HG02571 (cell line): ENCODE data around the gene TUT4.

ENCODE experiments used
- ATAC-seq: cut with Tn5 transposase; IDR thresholded peaks from one replicate; pipeline ENCODE4 v1.9.1; 2021; ENCODE audit warnings: mild to moderate bottlenecking, moderate library complexity; ENCODE audit not compliant: unreplicated experiment

Gene TUT4

DNA sequence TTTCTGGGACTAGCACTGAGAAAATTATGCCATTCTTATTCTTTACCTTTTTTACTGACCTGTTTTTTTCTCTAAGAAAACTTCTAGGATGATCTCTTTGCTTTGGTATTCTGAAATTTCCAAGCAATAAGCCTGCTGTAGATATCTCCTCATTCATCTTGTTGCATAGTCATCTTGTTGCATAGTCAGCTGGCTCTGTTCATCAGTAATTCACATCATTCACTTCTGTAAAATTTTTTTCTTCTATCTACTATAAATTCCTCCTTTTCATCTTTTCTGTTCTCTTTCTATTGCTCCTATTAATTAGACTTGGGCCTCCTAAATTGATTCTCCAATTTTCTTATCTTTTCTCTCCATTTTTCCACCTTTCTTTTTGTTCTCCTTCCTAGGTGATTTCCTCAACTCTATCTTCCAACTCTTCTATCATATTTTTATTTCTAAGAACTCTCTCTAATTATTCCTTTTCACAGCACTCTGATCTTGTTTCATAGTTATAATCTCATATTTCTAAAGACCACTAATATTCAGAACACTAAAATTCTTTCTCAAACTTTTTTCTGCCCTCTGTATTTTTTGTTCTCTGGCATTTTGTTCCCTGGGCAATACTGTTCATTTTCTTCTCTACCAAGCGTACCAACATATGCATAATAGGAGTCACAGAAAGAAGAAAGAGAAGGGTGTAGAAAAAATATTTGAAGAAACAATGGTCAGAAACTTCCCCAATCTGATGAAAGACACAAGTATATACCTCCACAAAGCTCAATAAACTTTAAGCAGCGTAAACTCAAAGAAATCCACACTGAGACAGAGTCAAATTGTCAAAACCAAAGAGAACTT, 17.7 kb downstream of the TUT4 start:
- no peak for ATAC-seq

DNA sequence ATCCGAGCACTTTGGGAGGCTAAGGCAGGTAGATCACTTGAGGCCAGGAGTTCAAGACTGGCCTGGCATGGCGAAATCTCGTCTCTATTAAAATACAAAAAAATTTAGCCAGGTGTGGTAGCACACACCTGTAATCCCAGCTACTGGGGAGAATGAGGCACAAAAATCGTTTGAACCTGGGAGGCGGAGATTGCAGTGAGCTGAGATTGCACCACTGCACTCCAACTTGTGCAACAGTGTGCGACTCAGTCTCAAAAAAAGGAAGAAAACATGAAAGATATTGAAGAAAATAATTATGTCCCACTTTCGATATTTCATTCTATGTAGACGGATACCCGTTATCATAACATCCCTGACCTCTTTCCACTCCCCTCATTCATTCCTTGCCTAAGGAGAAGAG, 19.2 kb downstream of the TUT4 start:
- ATAC-seq: no peak

DNA sequence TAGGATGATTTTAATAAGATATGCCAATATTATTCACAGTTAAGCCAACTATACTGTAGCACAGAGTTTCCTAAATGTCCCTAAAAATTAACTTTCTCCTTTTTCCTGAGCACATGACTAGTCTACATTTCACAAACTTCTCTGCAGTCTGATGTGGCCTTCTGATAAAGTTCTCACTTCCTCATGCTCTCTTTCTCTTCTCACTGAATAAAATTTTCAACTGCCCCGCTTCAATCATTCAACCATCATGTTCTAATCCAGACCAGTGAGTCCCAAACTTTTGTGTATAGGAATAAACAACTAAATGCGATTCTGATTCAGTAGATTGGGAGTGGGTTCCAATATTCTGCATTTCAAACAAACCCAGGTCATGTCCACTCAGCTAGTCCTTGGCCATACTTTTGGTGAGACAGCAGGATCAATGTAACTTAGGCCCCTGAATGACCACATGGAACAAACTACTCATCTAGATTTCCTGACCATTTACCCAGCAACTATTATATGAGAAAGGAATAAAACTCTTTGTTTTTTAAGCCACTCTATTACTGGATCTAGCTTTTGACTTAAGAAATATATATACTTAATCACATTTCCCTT, 20.1 kb downstream of the TUT4 start:
- ATAC-seq: no peak

DNA sequence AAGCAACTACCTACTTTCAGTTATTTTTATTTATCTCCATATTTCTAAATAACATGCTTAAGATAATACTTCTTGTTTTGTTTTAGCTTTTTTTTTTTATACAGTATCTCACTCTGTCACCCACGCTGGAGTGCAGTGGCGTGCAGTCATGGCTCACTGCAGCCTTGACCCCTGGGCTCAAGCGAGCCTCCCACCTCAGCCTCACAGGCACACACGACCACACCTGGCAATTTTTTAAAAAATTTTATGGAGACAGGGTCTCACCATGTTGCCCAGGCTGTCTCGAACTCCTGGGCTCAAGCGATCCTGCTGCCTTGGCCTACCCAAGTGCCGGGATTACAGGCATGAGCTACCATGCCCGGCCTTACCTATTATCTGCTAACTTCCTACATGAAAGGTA, 20.6 kb downstream of the TUT4 start:
- no peak for ATAC-seq

DNA sequence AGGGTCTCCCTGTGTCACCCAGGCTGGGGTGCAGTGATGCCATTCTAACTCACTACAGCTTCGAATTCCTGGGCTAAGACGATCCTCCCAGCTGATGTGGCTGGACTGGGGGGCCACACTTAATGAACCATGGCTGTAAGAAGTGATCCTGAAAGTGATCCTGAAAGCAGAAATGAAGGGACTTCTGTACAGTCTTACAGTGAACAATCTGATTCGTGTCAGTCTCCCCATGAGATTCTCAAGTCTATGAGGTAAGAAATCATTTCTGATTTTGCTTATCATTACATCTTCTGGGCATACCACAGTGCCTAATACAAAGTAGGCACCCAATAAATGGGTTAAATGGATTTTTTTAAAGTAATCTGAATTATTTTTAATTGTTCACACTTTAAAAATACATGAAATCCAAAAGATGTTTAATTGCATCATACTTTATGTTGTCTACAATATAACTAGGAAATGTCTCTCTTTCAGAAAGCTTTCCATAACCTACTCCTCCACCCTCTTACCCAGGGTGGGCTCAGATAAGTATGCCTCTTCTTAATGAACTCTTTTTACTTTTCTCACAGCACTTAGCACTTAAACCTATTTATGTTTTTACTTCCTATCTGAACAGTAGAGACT, 21.5 kb downstream of the TUT4 start:
- ATAC-seq: no peak

DNA sequence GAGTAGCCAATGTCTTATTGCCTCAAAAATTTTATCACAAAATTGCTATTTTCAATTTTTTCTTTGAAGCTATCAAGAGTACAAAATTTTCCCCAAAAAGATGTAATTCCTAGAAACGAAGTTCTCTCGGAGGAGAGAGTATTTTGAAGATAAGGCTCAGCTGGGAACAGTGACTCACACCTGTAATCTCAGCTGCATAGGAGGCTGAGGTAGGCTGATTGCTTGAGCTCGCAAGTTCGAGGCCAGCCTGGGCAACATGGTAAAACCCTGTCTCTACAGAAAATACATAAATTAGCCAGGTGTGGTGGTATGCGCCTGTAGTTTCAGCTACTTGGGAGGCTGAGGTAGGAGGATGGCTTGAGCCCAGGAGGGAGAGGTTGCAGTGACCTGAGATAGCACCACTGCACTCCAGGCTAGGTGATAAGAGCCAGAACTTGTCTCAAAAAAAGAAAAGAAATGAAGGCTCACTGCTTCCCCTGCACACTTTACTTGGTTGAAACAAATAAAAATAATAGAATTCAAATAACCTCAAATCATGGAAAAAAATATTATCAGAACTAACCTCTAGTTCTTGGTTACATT, 22.2 kb downstream of the TUT4 start:
- no peak for ATAC-seq

DNA sequence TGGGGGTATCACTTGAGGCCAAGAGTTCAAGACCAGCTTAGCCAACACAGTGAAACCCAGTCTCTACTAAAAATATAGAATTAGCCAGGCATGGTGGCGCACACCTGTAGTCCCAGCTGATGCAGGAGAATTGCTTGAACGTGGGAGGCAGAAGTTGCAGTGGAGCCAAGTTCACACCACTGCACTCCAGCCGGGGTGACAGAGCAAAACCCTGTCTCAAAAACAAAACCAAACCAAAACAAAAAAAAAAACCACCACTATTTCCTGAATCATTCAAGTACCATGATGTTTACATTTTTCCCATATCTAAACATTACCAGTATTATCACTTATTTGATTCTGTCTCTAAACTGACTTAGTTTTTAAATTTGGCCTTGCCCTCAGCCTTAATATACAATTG, 29.5 kb downstream of the TUT4 start:
- no peak for ATAC-seq

DNA sequence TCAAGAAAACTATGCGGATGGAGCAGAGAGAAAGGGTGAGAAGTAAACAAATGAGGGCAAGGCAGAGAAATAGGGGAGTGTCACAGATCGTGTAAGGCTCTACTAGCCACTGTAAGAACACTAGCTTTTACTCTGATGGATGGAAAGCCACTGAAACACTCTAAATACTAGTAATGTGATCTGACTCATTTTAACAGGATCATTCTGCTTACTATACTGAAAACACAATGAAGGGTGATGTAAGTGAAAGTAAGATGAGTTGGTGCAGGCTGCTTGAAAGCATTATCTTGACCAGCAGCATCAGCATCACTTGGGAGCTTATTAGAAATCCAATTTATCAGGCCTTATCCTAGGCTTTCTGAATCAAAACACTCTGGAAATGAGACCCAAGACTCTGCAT, 32.7 kb downstream of the TUT4 start:
- ATAC-seq: no peak

DNA sequence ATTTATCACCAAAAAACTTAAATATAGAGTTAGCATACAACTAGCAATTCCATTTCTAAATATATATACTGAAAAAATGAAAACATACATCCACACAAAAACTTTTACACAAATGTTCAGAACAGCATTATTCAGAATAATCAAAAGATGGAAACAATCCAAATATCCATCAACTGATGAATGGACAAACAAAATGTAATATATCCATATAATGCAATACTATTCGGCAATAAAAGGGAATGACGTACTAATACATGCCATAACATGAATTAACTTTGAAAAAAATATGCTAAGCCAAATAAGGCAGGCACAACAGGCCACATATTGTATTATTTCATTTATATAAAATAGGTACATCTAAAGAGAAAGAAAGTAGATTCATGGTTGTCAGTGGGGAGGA, 33.9 kb downstream of the TUT4 start:
- ATAC-seq: no peak

DNA sequence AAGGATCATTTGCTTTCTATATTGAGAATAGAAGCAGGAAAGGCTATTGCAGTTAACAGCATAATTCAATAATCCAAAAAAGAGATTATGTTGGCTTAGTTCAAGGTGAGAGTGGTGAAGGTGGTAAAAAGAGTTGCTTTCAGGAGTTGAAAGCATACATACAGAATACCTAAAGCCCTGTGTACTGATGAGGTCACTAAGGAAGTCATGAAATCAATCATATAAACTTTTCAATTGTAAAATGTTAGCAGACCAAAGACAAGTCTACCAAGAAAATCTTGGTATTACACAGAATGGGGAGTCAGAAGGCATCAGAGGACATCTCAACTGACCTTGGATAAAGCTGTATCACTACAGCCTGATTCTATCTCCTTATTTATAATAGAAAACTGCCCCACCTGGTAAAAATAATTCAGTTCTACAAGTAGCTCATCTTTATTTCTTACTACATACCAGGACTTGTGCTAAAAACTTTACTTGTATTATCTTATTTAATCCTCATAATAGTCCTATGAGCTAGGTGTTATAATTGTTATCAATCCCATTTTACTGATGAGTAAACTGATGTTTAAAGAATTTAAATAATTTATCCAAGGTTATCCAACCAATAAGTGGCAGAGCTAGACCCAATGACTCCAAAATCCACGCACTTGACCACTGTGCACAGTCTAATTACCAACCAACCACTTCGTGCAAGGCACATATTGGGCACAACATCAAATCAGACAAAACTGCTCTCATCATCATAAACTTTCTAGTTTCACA, 40.9 kb downstream of the TUT4 start:
- ATAC-seq: no peak

DNA sequence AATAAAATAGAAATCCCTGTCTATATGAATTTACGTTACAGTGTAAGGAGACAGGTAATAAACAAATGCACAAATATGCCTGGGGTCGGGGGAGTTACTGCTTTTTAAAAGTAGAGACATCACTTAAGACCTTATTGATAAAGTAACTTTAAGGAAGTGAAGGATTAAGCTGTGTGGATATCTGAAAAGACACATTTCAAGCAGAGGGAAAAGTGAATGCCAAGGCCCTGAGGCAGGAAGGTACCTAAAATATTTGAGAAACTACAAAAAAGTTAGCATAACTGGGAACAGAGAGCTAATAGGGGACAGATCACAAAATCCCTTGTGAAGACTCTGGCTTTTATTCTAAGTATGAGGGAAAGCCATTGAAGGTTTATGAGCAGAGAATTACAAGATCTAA, 41.5 kb downstream of the TUT4 start:
- no peak for ATAC-seq

DNA sequence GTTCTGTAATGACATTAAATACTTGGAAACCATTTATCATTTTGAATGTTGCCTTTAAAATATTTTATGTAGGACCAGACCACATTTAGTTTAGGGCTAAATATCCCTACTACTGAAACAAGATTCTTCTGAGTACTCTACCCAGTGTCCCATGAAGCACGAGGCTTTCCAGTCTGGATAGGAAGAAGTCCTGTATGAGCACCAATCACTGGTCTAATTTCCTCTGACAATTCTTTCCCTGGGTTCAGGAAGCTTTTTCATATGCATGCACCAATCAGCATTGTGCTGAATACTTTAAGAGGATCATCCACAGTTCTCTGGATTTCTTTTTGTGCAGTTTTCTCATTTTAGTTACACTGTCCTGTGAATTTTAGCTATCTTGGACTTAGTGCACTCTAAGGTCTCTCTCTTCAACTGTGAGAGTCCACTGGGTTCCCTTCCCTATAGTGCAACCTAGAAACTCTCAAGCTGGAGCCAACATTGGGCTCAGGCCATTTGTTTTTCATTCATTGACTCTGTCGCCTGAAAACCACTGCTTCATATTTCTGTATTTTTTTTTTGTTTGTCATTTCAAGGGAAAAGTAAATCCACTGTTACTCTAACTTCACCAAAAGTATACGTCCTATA, 45.9 kb downstream of the TUT4 start:
- no peak for ATAC-seq

DNA sequence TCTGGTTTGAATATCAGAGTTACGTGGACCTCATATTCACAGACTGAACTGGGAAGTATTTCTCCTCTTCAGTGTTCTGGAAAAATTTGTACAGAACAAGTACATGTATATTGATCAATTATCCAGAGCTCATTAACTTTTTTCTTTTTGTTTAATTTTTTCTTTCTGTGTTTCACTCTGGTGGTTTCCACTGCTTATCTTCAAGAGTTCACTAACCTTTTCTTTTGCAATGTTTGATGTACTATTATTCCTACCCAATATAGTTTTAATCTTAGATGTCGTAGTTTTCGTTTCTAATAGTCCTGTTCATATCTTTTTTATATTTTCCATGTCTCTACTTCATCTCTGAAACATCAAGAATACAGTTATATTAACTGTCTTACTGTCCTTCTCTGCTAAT, 46.5 kb downstream of the TUT4 start:
- ATAC-seq: no peak

DNA sequence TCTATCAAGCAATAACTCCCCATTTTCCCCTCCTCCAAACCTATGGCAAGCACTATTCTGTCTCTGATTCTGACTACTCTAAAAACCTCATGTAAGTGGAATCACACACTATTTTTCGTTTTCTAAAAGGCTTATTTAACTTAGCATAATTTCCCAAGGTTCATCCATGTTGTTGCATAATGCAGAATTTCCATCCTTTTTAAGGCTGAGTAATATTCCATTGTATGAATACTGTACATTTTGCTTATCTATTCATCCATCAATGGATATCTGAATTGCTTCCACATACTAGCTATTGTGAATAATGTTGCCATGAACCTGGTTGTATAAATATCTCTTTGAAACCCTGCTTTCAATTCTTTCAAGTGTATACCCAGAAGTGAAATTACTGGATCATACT, 48.2 kb downstream of the TUT4 start:
- no peak for ATAC-seq

DNA sequence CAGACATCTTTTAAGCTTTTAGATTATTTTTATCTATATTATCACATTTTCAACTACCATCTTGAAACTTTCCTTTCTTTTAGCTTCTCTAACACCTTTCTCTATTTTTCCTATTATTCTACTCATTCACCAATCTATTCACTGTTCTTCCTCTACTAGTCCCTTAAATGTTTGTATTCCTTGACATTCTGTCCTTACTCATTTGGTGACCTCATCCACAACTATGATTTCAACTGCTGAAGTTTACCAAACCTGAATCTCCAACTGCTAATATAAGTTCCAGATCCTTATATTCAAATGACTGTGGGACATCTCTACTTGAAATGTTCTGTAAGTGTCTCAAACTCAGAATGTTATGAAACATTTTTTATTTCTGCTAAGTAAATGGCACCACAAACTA, 49.2 kb downstream of the TUT4 start:
- ATAC-seq: no peak

DNA sequence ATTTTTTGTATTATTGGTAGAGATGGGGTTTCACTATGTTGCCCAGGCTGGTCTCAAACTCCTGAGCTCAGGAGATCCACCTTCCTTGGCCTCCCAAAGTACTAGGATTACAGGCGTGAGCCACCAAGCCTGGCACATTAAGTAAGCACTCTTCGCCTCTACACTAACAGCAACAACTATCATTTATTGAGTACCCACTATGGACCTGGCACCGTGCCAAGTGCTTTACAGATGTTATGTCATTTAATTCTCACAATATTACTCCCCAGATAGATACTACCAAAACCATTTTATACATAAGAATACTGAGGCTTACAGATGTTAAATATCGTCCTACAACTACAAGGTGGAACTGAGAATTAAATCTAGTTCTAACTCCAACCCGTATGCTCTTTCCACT, 50.1 kb downstream of the TUT4 start:
- no peak for ATAC-seq

DNA sequence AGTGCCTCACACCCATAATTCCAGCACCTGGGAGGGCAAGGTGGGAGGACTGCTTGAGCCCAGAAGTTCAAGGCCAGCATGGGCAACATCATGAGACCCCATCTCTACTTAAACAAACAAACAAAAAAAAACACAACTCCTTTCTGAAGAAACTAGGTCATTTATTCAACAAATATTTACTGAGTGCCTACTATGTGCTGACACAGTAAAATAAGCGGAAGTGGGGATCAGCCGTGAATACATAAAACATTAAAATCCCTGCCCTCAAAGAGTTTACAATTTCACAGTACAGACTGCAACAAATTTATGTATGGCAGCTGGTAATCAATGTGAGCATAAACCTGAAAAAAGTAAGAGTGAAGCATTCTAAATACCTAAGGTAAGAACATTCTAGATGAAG, 65.3 kb downstream of the TUT4 start:
- ATAC-seq: no peak

DNA sequence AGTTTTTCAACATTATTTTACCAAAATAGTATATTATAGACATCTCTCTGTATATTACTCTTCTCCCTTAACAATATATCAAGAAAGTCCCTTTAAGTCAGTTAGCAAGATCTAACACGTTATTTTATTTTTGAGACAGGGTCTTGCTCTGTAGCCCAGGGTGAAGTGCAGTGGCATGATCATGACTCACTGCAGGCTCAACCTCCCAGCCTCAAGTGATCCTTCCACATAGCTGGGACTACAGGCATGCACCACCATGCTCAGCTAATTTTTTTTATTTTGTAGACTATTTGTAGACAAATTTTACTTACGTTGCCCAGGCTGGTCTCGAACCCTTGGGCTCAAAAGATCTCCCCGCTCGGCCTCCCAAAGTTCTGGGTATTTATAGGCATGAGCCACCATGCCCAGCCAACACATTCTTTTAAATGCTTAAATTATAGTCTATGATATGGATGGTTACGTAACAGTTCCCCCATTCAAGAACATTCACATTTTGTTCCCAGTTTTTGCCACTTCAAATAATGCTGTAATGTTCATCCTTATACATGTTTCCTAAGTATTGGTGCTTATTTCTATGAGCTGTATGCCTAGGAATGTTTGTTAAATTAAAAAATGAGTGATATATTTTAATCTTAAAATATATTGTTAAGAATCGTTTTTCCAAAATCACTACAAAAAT, 70.4 kb downstream of the TUT4 start:
- no peak for ATAC-seq

DNA sequence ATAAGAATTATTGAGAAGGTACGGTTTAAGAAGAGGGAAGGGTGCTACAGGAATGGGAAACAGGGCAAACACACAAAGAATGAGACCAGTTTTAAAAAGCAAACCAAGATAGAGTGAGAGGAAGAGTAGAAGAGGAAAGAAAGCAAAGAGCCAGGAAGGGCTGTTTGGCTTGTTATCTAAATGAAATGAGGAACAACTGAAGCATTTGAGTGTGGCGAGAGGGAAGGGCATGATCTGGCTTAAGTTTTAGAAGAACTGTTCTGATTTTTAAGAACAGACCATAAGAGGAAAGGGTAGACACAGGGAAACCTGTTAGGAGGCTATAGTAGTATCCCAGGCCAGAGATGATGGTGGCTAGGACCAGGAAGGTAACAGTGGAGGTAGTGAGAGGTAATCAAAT, 73.8 kb downstream of the TUT4 start:
- no peak for ATAC-seq

DNA sequence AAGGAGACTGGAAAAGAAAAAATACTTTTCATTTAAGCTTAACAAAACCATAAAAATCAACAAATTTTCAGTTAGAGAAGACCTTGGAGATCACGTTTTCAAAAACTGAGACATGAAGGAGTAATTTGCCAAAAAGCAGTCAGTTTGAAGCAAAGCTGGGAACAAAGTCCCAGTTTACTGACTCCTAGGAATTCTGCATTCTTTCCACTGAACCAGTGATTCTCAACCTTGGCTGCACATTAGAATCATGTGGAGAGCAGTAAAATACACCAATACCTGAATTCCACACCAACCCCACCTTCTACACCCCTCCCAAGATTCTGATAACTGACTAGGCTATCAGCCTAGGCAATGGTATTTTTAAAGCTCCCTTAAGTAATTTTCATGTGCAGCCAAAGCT, 75.0 kb downstream of the TUT4 start:
- no peak for ATAC-seq
